Measurements from ENCODE around the gene CADPS2.
"Not testable (repeated sequence)": the region's sequence is repeated elsewhere in the genome, so short reads cannot be mapped to it uniquely, and the experiment has no call there.

CADPS2 gene

DNA sequence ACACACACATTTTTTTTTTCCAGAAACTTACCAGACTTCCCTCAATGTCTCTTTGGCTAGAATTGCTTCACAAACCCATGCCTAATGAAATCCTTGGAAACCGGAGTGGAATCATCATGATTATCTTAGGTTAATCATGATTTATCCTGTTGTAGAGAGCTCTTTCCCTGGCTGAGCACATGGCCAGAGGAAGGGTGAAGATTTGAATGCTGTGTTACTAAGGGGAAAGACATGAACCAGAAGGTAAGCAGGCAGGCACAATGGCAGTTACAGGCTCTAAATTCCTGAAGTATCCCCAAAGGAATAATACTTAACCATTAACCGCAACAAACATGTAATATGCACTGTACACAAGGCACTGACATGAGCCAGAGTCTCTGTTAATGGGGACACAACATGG lies 179.4 kb downstream of the CADPS2 start:
- no peak for DNase-seq

DNA sequence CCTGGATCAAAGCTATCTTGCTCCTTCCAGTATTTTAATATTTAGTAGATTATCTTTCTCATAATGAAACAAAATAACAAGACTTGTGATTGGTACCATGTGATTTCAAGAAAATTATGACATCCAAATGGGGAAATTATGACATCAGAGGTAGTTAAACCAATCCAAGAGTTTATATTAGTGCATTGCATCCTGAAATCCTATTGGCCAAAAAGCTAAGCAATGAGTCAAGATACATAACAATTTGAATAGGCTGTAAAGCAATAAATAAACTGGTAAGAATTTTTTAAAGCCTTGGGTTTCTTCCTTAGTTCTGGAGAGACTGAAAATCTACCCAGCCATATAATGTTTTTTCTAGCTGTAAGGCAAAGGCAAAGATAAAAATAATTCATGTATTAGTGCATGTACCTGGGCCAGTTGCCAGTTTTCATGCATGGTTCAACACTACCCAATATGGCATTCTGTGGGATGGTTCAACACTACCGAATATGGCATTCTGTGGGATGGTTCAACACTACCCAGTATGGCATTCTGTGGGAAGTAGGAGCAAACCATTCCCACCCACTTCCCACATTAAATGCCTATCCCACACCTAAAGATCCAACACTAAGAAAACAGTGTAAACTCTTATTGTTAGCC lies 183.3 kb downstream of the CADPS2 start, which contains the start of gene RNF148:
RNF148 (minus strand) TSS at position 51 of the 639 bp plus-strand sequence. CDS start 172 bp downstream, outside the sequence.
- peak; percentile 19 for DNase-seq

DNA sequence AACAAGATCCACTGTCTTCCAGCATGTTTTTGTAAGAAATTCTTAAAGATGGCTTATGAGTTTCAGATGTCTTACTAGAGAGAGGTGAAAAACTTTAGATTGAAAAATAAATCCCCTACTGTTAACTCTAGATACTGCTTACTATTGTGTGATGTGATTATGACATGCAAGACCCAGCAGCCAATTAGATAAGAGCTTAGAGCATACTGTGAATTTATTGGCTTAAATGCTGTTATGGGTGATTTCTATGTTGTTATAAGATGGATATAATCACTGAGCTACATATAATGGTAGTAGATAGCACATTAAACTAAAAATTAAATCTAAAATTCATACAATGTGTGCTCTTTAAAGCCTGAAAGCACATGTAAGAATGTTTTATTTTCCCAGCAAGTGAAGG lies 187.2 kb downstream of the CADPS2 start, which contains the start of gene RNF133:
RNF133 (minus strand) TSS at position 101 of the 400 bp plus-strand sequence. CDS start 199 bp downstream, outside the sequence.
- DNase-seq: no peak

DNA sequence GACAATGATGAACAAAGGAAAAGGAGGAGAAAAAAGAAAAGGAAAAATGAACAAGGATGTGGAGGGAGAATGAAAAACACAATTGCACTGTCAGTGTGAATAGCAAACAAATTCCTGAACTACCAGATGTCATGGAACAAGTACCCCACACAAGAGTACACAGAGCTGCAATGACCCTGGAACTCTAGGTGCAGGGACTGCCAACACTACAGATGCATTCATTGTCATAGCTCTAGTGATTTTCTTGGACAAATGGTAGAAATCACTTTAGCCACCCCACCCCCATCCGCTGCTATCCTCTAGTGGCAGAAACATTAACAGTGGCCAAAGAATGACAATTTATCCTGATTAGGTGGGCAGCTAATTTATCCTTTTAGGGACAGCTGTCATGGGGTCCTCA lies 190.4 kb downstream of the CADPS2 start:
- no peak for DNase-seq

DNA sequence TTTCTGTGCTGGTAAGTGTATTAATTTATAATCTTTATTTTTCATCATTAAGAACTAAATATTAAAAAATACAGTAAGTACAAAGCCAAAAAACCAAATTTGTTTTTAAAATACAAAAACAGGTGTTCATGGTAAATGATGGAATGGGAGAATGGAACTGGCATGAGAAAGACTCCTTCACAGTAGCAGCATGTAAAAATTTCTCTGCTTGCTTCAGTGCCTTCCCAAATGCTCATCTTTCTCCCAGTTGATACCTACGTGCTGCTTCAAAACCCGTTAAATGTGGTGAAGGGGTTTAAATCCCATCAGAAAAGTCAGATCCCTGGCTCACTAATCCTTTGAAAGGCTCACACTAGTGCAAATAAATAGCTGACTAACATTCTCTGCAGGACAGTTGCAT lies 191.6 kb downstream of the CADPS2 start:
- DNase-seq: no peak

DNA sequence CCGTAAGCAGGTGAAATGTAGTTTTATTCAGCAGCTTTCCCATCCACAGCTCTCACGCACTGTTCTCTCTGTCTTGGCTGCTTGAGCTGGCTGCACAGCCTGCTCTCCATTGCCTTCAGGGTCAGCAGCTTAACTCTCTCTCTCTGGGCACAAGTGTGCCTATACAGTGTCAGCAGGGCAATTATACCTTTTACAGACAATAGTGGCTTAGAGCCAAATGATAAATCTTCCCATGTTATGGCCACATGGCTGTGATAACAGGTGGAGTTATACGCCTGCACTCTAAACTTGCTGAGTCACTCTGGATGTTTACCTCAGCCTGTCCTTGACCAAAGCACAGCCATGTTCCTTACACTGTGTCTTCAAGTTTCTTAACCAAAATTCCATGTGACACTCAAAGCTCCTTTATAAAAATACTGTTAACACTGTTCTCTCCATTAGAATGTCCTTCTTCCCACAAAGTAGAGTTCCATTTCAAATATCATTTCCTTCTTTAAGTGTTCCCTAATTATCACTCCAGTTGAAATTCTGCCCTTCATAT lies 193.4 kb downstream of the CADPS2 start:
- no peak for DNase-seq

DNA sequence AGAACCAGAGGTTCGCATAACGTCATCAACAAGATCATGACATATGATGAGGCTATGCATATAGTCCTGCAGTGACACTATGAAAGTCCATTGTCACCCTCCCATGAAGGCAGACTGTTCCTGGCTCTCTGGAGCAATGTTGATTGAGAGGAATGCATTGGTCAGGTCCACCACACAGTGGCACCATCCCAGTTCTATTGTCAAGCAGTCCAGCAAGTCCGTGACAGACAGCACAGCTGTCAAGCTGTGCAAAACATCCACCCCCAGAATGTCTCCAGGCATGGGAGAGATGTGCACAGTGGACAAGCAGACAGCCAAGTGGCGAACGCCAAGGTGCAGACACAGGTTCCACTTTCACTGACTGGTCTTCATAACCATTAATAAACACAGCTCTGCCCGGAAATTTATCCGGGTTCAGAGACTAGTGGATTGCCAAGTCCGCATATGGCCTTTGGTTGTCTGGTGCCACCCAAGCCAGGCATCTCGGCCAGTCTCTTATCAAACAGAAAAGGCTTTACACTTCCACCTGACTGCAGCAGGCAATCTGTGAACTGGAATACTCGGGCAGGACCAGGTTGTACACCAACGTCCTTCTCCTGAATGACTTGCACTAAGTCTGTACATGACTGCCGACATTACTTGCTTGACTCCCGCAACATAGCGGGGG lies 194.6 kb downstream of the CADPS2 start:
- DNase-seq: no peak

DNA sequence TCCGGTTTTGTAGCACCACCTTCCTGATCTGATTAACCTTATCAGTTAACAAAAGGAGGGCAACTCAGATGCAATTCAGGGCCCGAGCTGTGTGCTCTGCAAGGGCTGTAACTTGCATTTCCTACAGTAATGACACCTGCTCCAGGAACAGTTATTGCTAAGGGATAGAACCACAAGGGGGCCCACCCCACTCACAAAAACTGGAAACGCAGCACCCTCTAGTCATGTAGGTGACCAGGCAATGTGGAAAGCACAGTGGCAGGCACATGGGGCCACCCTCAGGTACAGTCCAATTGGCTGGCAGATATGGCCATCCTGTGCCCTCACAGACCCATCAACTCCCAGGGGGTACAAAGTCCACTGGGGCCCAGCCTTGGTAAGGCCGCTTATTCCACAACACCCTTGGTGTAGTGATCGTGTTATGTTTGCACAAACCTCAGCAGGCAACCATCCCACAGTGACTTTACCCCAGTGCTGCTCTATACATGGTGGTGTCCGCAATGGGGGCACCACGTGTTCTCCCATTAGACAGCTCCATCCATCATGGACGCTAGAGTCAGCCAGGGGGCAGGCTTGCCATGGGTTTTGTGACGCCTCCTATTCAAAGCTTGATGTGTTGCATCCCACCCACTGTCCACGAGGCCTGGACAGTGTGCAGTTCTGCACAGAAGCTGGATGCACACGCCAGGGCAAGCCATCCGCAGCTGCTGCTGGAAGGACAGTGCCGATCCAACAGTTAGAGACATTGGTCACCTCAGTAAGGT lies 196.7 kb downstream of the CADPS2 start:
- DNase-seq: no peak

DNA sequence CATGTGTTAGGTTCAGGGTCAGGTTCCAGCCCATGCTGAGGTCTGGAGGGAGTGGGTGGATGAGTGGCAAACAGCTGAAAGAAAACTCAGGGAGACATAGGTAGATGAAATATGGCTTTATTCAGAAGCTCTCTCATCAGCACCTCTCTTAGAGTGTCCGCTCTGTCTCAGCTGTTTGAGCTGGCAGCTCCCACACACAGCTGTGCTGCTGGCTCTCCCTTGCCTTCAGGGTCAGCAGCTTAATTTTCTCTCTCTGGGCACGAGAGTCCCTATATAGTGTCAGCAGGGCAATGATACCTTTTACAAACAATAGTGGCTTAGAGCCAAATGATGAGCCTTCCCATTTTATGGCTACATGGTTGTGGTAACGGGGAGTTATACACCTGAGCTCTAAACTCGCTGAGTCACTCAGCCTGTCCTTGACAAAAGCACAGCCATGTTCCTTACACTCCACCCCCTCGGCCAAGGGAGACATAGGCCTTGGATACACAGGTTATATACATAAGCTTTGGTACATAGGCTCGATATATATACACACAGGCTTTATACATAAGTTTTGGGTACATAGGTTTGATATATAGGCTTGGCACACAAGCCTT lies 197.8 kb downstream of the CADPS2 start:
- DNase-seq: no peak

DNA sequence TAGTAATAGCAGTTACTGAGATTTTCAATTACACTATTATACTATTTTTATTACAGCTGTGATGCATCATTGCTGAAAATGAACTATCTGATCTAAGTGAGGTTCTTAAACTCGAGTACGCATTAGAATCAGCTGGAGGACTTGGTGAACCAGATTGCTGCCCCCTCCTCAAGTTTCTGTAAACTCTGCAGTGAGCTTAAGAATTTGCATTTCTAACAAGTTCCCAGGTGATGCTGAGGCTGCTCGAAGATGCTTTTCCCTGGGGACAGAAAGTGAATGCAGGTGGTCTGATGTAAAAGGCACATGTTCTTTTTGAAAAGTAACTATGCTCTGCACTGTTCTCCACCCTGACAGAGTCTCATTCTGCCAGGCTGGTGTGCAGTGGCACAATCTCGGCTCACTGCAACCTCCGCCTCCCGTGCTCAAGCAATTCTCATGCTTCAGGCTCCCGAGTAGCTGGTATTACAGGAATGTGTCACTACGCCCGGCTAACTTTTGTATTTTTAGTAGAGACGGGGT lies 199.8 kb downstream of the CADPS2 start:
- DNase-seq: no peak

DNA sequence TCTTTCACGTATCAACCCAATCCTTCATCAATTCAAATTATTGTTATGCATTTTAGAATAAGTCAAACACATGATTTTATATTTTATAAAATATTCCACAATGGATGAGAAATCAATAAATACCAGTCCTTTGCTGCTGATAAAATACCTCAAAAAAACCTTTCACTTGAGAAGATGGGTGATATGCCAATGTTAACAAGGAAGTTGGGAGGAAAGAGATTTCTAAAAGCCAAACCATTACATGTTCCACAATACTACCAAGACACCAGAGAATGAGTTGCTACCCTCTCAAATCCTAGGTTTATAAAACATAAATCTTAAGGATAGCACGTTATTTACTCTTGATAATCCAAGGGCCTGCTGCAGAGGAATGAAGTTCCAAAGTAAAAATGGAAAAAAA lies 201.8 kb downstream of the CADPS2 start:
- DNase-seq: no peak

DNA sequence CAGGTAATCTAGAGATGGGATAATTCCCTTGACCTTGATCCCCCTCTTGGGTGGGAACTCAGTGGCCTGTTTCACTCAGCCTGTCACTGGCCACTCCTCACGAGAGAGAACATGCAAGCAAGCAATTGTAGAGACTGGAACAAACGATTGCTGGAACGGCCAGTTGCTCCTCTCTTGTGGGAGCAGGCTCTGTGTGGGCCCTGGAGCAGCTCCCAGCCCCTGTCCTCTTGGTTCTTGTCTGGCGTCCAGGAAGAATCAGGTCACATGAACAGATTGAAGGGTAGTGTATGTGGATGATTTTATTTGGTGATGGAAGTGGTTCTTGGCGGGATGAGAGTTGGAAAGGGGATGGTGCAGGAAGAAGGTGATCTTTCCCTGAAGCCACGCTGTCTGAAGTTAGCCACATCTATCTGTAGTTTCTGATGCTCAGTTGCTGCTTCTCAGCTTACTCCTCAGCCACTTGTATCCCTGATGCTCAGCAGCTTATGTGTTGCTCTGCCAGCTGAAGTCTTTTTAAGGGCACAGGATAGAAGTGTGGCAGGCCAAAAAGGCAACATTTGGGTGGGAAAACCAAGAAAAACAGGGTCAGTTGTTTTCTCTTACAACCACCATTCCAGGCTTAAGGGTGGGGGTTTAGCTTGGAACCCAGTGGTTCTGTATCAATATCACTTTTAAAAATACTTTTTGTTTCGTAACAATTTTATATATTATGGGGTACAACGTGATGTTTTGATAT lies 203.3 kb downstream of the CADPS2 start:
- DNase-seq: no peak

DNA sequence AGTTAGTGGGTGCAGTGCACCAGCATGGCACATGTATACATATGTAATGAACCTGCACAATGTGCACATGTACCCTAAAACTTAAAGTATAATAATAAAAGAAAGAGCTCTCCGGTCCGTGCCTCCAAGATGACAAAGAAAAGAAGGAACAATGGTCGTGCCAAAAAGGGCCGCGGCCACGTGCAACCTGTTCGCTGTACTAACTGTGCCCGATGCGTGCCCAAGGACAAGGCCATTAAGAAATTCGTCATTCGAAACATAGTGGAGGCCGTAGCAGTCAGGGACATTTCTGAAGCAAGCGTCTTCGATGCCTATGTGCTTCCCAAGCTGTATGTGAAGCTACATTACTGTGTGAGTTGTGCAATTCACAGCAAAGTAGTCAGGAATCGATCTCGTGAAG lies 205.1 kb downstream of the CADPS2 start:
- DNase-seq: not testable (repeated sequence)

DNA sequence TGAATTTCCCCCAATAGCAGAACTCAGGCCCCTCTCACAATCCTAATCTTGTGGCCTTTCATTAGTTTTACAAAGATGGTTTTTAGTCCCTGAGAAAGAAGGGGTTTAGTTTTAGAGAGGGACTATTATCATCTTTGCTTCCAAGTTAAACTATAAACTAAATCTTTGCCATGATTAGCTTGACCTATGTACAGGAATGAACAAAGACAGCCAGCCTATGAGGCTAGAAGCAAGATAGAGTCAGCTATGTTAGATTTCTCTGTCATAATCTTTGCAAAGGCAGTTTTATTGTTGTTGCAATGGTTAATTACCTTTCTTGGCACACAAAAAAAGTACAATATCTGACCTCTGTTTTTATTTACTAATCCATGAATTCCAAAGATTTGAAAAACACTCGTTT lies 206.4 kb downstream of the CADPS2 start:
- DNase-seq: no peak

DNA sequence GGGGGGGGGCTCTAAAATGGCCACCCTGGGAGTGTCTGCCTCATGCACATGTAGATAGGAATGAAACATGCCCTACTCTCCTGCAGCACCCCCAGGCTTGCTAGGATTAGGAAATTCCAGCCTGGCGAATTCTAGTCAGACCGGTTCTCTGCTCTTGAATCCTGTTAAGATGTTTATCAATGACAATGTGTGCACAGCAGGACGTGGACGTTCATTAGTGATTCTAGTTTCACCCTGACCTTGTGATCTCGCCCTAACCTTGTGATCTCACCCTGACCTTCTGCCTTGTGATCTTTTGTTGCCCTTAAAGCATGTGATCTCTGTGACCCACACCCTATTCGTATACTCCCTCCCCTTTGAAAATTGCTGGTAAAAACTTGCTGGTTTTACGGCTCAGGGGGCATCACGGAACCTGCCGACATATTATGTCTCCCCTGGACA lies 207.0 kb downstream of the CADPS2 start:
- DNase-seq: not testable (repeated sequence)

DNA sequence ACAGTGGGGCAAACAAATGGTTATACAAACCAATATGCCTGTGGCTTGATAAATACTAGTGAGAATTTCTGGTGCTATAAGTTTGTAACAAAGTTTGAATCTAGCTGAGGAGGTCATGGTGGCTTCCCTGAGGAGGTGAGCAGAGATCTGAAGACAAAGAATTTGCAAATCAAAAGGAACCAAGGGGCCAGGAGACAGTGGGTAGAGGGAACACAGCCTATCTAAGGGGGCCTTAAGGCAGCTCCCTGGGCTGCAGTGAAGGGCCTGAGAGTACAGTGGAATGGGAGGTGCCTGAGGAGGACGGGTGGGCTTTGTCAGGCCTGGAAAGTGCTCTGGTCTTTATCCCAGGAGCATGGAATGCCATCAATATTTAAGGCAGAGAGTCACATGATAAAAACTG lies 209.1 kb downstream of the CADPS2 start:
- DNase-seq: no peak

DNA sequence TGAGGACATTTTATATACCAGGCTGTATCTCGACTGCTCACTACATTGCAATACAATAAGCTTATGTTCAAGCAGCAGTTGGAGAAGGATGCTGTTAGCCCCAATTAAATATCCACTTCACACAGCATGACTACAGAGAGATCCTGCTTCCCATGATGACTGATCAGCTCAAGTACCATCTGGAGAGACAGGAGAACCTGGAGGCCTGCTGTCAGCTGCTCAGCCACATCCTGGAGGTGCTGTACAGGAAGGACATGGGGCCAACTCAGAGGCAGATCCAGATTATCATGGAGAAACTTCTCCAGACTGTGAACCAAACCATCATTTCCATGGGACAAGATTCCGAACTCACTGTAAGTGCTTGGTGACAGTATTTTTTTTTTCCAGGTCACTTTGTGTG lies 209.8 kb downstream of the CADPS2 start:
- DNase-seq: no peak

DNA sequence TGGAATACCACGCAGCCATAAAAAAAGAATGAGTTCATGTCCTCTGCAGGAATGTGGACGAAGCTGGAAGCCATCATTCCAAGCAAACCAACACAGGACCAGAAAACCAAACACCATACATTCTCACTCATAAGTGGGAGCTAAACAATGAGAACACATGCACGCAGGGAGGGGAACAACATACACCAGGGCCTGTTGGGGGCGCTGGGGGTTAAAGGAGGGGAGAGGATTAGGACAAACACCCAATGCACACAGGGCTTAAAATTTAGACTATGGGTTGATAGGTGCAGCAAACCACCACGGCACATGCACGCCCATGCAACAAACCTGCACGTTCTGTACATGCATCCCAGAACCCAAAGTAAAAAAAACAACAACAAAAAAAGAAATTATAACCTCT lies 210.6 kb downstream of the CADPS2 start:
- no peak for DNase-seq

DNA sequence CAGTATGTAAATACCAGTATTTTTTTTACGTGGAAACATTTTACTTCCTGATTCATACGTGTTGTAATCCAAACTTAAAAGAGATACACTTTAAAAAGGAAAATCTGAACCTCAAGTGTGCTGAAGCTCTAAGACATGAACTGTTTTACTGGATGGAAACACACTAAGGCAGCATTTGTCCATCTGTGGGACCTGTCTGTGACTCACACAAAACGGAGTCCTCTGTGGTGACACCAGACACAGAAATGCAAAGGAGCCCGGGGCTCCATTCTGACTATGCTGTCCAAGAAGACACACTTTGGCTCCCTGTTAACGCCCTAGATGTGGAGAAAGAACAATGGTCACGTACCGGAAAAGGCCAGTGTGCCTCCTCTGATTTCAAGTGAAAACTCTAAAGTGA lies 211.2 kb downstream of the CADPS2 start:
- peak; percentile 17 for DNase-seq

DNA sequence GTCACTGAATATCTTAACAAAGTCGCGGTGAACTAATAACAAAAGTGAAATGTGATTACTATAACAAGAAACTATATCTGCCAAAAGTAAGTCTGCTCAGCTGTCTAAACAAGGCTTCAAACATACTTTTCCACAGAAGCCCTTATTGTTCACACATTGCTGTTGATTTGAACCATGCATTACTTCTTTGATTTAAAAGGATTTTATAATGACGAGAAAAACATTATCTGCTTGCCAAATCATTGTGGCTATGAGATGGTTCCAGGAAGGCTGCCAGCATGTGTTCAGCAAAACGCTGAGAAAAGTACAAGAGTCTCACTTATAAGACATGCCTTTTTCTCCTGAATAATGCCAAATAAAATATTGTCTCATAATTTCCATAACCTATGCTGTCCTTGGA lies 211.8 kb downstream of the CADPS2 start:
- DNase-seq: peak; percentile 52

DNA sequence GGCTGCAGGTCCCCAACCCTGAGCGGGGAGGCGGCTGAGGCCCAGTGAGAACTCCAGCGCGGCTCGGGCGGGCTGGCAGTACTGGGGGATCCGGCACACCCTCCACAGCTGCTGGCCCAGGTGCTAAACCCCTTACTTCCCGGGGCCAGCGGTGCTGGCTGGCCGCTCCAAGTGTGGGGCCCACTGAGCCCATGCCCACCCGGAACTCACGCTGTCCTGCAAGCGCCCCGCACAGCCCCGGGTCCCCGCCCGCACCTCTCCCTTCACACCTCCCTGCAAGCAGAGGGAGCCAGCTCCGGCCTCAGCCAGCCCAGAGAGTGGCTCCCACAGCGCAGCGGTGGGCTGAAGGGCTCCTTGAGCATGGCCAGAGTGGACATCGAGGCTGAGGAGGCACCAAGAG lies 212.3 kb downstream of the CADPS2 start:
- no peak for DNase-seq

DNA sequence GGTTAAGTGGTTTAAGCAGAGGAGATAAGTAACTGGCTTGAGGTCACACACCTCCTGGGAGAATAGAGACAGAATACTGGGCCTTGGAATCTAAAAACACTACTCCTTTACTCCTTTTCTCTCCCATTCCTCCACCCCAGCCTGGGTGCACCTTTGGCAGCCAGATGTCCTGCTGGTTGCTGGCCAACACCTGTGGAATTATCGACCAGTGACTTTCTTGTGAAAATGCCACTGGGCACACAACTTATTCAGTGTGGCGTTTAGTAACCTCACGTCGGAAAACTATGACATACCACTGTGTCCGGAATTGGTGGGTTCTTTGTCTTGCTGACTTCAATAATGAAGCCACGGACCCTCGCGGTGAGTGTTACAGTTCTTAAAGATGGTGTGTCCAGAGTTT lies 213.7 kb downstream of the CADPS2 start:
- DNase-seq: no peak

Data from fibroblast of skin of scalp (primary cell).